Mucosa of stomach (tissue), 1 donor: ENCODE data around the gene USP13.
"Not testable (repeated sequence)": the region's sequence is repeated elsewhere in the genome, so short reads cannot be mapped to it uniquely, and the experiment has no call there.

Source experiments
- H3K27me3 ChIP-seq: one replicate; pipeline ENCODE4 v1.7.0; 2013; ENCODE audit warnings: mild to moderate bottlenecking, low read length; ENCODE audit not compliant: control insufficient read depth, insufficient read depth
- H3K36me3 ChIP-seq: one replicate; pipeline ENCODE4 v1.7.0; 2013; ENCODE audit warnings: low read length; ENCODE audit not compliant: control insufficient read depth, insufficient read depth
- H3K4me1 ChIP-seq: one replicate; pipeline ENCODE4 v1.7.0; 2013; ENCODE audit warnings: mild to moderate bottlenecking, low read length; ENCODE audit not compliant: control insufficient read depth, insufficient read depth
- H3K4me3 ChIP-seq: one replicate; pipeline ENCODE4 v1.7.0; 2013; ENCODE audit warnings: low read length
- H3K9ac ChIP-seq: one replicate; pipeline ENCODE4 v1.7.0; 2013; ENCODE audit warnings: mild to moderate bottlenecking, low read length, moderate library complexity
- H3K9me3 ChIP-seq: one replicate; pipeline ENCODE4 v1.7.0; 2013; ENCODE audit warnings: mild to moderate bottlenecking, low read length, moderate library complexity; ENCODE audit not compliant: control insufficient read depth
- donor health status: Pancreatic carcinoma.

USP13 gene

GRCh38 chr3:179745716-179746115 lies 92.9 kb downstream of the USP13 start:
- Histone ChIP-seq H3K4me3 (no peak overlapping the region), H3K36me3 (no peaks in the 10 kb centered on the region), H3K9ac (no peak overlapping the region), H3K4me1 (no peaks in the 10 kb centered on the region), H3K27me3 (no peaks in the 10 kb centered on the region), H3K9me3 (no peaks in the 10 kb centered on the region)

GRCh38 chr3:179750720-179751328 lies 98.0 kb downstream of the USP13 start:
- H3K9ac ChIP-seq, result no peak overlapping the region
- no peaks in the 10 kb centered on the region for H3K9me3 ChIP-seq
- no peaks in the 10 kb centered on the region for H3K27me3 ChIP-seq
- no peaks in the 10 kb centered on the region for H3K4me1 ChIP-seq
- H3K36me3 ChIP-seq, result no peaks in the 10 kb centered on the region
- H3K4me3 ChIP-seq, result no peak overlapping the region

GRCh38 chr3:179760944-179761343 lies 108.1 kb downstream of the USP13 start:
- H3K27me3 ChIP-seq, result no peaks in the 10 kb centered on the region
- no peaks in the 10 kb centered on the region for H3K4me1 ChIP-seq
- H3K9me3 ChIP-seq, result no peaks in the 10 kb centered on the region
- H3K4me3 ChIP-seq, result no peak overlapping the region
- no peaks in the 10 kb centered on the region for H3K36me3 ChIP-seq
- H3K9ac ChIP-seq, result no peak overlapping the region

GRCh38 chr3:179765396-179765795 lies 112.6 kb downstream of the USP13 start:
- H3K4me1 ChIP-seq, result peaks cover 6% of the 10 kb centered on the region
- H3K27me3 ChIP-seq, result no peaks in the 10 kb centered on the region
- H3K9ac ChIP-seq, result no peak overlapping the region
- no peaks in the 10 kb centered on the region for H3K36me3 ChIP-seq
- H3K4me3 ChIP-seq, result no peak overlapping the region
- H3K9me3 ChIP-seq, result no peaks in the 10 kb centered on the region

- Histone ChIP-seq H3K27me3 (no peaks in the 10 kb centered on the region), H3K36me3 (no peaks in the 10 kb centered on the region), H3K9me3 (no peaks in the 10 kb centered on the region), H3K9ac (no peak overlapping the region), H3K4me1 (peaks cover 10% of the 10 kb centered on the region), H3K4me3 (no peak overlapping the region)
Measured at GRCh38 chr3:179766416-179767133, 113.7 kb downstream of the USP13 start.

- no peak overlapping the region for H3K9ac ChIP-seq
- peaks cover 13% of the 10 kb centered on the region for H3K4me1 ChIP-seq
- H3K36me3 ChIP-seq, result no peaks in the 10 kb centered on the region
- H3K4me3 ChIP-seq, result no peak overlapping the region
- H3K27me3 ChIP-seq, result no peaks in the 10 kb centered on the region
- H3K9me3 ChIP-seq, result no peaks in the 10 kb centered on the region
Measured at GRCh38 chr3:179768080-179768479, 115.2 kb downstream of the USP13 start.

- Histone ChIP-seq H3K36me3 (no peaks in the 10 kb centered on the region), H3K27me3 (no peaks in the 10 kb centered on the region), H3K9me3 (no peaks in the 10 kb centered on the region), H3K4me1 (peaks cover 13% of the 10 kb centered on the region), H3K4me3 (no peak overlapping the region), H3K9ac (no peak overlapping the region)
Measured at GRCh38 chr3:179769411-179770247, 116.8 kb downstream of the USP13 start.

GRCh38 chr3:179771797-179772196 lies 119.0 kb downstream of the USP13 start:
- Histone ChIP-seq H3K4me3 (no peak overlapping the region), H3K9me3 (no peaks in the 10 kb centered on the region), H3K27me3 (no peaks in the 10 kb centered on the region), H3K9ac (no peak overlapping the region), H3K36me3 (no peaks in the 10 kb centered on the region), H3K4me1 (peaks cover 13% of the 10 kb centered on the region)

GRCh38 chr3:179772297-179772696 lies 119.5 kb downstream of the USP13 start:
- no peaks in the 10 kb centered on the region for H3K9me3 ChIP-seq
- H3K4me3 ChIP-seq, result no peak overlapping the region
- no peak overlapping the region for H3K9ac ChIP-seq
- no peaks in the 10 kb centered on the region for H3K36me3 ChIP-seq
- peaks cover 13% of the 10 kb centered on the region for H3K4me1 ChIP-seq
- H3K27me3 ChIP-seq, result no peaks in the 10 kb centered on the region

GRCh38 chr3:179775416-179776122 lies 122.7 kb downstream of the USP13 start:
- H3K4me3 ChIP-seq, result no peak overlapping the region
- H3K9me3 ChIP-seq, result no peaks in the 10 kb centered on the region
- no peaks in the 10 kb centered on the region for H3K36me3 ChIP-seq
- H3K27me3 ChIP-seq, result no peaks in the 10 kb centered on the region
- H3K4me1 ChIP-seq, result peaks cover 6% of the 10 kb centered on the region
- no peak overlapping the region for H3K9ac ChIP-seq

GRCh38 chr3:179782841-179783240 lies 130.0 kb downstream of the USP13 start:
- not testable (repeated sequence) for H3K4me1 ChIP-seq, H3K27me3 ChIP-seq, H3K36me3 ChIP-seq, H3K9ac ChIP-seq, H3K9me3 ChIP-seq, H3K4me3 ChIP-seq

GRCh38 chr3:179788996-179789395 lies 136.2 kb downstream of the USP13 start:
- Histone ChIP-seq H3K27me3 (no peaks in the 10 kb centered on the region), H3K9ac (no peak overlapping the region), H3K9me3 (no peaks in the 10 kb centered on the region), H3K4me3 (no peak overlapping the region), H3K36me3 (no peaks in the 10 kb centered on the region), H3K4me1 (no peaks in the 10 kb centered on the region)
